GM21447 (cell line): ENCODE data around the gene CCDC91.

Experiments used
- ATAC-seq: cut with Tn5 transposase; IDR thresholded peaks from one replicate; pipeline ENCODE4 v1.9.1; 2021; ENCODE audit not compliant: unreplicated experiment

CCDC91 gene

DNA sequence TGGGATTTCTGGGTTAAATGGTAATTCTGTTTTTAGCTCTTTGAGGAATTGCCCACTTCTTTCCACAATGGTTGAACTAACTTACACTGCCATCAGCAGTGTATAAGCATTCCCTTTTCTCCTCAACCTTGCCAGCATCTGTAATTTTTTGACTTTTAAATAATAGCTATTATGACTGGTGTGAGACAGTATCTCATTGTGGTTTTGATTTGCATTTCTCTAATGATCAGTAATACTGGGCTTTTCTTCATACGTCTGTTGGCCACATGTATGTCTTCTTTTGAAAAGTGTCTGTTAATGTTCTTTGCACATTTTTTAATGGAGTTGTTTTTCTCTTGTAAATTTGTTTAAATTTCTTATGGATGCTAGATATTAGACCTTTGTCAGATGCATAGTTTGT, 323.7 kb downstream of the CCDC91 start:
- no peak for ATAC-seq

DNA sequence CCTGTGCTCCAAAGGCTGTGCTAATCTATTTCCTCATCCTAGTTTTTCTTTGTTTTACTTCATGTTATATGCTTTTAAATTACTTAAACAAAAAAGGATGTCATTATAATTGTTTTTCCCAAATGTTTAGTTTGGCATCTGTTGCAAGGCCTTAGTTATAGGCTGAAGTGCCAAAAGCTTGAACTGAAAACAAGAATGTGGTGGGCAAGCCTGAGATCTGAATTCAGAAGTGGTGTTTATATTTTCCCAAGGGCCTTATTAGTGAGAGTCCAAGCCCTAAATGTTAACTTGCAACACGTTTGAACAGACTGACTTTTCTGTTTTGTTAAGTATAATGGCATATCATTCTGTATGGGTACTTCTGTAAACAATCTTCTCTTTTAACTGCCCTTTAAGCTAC, 326.8 kb downstream of the CCDC91 start:
- ATAC-seq = no peak

DNA sequence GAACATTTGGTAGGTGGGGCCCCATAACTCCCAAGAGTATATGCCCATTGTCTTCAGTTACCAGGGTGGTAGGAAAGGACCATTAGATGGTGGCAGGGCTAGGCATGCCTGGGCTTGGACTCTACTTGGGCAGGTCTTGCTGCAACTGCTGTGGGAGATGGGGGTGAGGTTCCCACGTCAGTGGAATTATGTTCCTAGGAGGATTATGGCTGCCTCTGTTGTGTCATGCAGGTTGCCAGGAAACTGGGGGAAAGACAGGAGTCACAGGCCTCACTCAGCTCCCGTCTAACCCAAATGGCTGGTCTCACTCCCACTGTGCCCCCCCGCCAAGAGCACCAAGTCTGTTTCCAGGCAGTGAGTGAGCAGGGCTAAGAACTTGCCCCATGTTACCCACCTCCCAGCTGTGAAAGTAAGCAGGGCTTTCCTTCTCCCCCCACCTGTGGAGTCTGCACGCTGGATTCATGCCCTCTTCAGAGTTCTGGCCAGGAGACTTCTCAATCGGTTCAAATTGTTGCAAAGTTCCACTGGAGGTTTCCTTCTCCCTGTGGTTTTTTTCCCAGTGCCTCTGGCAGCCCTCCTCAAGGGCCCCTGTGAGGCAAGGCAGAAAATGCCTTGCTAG, 337.5 kb downstream of the CCDC91 start:
- no peak for ATAC-seq

DNA sequence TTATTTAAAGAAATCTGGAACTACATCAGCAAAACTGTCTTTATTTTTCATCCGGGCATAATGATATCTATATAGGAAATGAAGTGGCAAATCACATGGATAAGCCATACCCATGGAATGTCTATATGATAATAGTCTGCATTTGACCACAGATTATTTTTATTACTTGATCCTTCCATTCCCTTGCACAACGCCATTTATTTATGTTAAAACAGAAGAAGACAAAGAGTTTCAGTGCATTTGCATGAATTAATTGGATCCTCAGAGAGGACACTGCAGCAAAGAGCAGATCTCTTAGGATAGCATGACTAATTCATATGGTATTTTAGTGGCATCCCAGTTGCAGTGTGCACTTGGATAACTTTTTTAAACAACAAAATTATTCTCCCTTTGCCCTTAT, 345.0 kb downstream of the CCDC91 start:
- no peak for ATAC-seq

DNA sequence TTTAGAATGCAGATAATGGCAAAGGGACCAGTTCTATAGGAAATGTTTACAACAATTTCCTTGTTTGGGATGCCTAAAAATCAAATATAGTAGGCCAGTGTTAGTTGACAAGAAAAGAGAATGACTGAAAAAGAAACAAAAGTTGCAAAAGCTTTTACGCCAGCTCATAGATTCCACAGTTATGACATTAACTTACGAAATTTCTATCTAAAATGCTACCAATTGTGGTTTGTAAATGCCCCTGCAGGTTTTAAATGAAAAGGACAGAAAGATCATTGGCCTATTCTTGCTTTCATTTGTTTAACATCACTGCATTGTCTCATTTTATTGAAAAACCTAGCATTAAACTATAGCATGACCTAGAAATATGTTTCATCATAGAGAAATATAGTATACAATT, 345.8 kb downstream of the CCDC91 start:
- no peak for ATAC-seq

DNA sequence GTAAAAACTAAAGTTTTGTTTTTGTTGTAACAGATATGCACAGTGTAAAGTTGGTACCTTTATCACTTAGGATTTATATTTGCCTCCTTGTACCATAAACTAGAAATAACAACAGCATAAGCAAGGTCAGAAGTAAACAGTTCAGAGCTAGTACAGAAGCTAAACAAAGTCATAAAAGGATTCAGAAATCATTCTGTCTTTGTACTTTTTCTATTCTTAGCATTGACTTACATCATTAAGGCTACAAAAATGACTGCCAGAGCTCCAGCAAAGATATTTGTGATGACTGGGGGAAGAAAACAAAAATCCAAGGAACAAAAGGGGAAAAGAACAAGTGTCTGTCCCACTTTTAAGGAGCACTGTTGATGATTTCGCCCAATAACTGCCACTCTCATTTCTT, 347.2 kb downstream of the CCDC91 start:
- no peak for ATAC-seq

DNA sequence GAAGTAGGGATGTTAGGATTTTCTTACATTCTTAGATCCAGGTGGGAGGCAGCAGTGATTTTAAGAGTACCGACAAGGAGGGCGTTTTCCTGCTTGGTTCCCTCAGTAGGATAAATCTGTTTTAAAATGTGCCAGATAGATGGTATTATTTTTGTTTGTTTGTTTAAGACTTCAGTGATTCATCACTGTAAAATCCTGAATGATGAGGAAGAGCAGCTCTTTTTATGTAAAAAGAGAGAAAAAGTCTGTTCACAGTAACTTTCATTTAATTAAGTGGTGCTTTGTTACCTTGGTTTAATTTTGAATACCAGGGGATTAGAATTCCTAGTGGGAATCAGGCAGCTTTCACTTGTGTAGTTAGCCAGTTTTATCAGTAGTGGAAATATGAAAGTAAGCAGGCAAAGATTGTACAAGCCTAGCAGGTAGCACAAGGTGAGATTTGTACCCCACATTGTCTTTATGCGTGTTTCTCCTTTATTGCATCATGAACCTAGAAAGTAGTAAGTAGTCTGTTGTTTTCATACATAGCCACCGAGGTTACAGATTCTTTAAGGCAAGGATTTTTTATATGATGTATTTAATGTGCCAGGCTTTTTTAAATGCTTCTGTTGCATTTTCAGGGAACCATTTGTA, 349.6 kb downstream of the CCDC91 start:
- no peak for ATAC-seq

DNA sequence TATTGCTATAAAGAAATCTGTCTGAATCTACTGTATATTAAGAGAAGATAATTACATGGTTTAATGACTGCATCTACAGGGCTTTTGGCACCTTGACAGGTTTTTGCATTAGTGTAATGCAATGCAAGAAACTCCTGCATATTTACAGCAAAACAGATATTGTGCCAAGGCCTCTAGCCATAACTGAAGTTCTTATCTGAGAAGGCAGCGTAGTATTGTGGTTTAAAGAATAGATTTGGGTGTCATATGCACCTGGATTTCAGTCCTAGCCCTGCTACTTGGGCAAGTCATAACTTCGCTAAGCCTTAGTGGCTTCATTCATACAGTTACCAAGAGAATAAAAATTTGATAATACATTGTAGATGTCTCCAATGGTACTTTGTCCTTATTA, 350.1 kb downstream of the CCDC91 start:
- ATAC-seq = no peak

DNA sequence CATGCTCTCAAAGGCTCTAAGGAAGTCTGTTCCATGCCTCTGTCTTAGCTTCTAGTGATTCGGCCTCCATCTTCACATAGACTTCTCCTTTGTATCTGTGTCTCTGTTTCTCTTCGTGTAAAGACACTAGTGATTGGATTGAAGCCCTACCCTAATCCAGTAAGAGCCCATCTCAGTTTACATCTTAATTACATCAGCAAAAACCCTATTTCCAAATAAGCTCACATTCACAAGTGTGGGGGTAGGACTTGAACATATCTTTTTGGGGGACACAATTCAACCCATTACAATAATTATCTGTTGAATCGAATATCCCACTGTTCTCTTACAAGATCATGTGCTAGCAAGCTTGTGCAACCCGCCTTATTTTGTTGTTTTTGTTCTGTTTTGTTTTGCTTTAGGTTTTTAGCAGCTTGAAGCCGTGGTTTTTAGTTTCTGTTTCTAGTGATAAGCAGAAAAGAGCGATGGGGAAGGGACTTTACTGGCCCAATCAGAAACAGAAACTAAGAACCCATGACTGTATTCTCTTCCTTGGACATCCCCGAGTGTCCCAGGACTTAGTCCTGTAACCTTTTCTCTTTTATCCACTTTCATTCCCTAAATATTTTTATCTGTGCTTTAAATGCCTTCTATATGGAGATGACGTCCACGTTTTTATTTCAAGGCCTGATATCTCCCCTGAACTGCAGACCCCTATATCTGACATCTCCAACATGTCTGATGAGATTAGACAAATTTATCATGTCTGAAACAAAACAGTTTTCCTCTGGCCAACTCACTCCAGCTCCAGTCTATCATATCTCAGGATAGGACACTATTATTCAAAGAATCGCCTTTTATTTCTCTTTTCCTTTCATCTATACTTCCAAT, 353.0 kb downstream of the CCDC91 start:
- ATAC-seq = peak; percentile 84

DNA sequence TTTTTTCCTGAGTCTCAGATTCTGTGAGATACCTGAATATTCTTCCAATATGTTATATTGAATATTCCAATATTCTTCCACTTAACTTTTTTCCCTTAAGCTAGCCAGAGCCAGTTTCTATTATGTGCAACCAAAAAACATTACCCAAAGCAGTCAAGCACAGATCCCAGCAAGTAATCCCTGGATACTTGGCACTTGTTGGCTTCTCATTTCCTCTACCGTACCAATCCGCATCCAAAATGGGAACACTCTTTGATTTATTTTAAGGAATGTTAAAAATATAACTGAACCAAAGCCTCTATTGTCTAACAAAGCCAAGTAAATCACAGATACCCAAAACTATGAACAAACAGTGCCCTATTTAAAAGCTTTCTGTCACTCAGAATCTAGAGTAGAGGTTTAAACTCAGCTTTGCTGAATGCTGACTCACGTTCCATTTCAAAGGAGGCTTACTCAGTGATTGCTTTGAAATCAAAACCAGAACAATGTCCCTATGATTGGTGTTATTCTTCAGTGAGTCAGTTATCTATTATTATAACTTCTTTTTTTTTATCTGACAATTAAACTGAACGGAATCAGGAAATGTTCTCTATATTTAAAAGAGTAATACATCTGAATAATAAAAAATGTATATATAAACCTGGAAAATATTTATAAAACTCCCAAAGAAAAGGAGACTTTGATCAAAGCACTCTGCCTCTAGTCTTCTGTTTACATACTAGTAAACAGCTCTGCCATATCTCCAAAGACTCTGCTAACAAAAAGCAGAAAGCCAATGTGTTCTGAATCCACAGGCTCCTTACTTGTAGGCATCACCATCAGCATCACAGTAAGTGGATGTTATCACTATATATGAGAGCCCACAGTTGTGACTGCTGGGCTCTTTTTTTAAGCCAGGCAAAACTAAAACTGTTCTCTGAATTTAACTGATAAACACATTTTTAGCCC, 360.8 kb downstream of the CCDC91 start:
- ATAC-seq = no peak

DNA sequence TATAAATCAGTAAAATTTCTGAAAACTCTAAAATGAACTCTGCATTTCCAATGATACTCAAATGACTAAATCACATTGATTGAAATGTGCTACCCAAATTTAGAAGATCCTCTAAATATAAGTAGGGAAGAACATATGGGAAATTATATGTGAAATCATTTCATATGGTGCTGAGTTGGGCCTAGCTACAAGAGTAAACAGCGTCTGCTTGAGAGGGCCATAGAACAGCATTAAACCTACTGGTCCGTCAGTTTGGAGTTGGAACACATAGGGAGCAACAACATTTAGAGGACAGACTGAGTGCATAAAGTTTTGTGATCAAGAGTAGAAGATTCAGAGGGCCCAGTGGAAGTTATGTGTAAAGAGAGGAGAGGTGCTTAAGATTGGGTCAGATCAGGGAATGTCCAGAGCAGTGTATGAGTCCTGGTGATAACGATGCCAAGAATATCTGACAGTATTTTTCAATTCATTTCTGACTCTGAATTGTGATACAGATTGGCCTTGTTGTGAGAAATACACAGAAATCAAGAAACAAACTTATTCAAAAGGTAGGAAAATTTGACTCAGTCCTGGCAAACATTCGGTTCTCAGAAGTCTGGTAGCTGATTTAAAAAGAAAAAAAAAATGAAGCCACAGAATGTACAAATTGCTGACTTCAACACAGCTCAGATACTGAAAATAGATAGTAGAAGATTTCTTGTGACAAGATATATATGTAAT, 362.2 kb downstream of the CCDC91 start:
- no peak for ATAC-seq

DNA sequence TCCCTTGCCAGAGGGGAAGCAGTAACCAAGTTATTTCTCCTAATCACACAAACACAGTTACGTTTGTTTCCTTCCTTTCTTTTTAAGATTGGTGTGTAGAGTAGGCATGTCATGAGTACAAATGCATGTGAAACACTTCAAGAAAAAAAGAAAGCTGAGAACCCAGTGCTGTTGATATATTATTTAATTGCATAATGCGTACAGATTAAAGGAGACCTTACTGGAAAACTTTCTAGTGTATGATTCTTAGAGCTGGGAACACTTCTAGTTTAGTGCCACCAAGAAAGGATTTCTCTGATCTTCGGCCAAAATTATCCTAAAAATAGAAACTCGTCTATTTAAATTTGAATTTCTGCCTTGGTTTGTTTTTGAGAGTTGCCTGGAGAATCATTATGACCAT, 365.5 kb downstream of the CCDC91 start:
- ATAC-seq = no peak

DNA sequence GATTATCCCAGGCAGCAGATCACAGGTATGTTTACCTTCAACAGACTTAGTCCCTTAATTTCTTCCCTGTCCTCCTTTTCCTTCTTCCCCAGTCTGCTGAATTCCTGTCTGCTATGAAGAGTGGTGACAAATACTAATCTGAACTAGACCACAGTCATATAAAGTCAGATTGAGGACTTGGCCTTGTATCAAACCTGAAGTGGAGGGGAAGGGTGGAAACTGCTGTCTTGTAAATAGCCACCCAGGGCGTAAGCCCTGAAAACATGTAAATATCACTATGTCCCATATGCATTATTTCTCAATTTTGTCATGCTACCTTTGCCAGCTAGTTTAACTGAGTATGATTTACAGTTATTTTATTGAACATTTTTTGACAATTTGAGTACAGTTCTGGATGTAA, 368.0 kb downstream of the CCDC91 start:
- no peak for ATAC-seq

DNA sequence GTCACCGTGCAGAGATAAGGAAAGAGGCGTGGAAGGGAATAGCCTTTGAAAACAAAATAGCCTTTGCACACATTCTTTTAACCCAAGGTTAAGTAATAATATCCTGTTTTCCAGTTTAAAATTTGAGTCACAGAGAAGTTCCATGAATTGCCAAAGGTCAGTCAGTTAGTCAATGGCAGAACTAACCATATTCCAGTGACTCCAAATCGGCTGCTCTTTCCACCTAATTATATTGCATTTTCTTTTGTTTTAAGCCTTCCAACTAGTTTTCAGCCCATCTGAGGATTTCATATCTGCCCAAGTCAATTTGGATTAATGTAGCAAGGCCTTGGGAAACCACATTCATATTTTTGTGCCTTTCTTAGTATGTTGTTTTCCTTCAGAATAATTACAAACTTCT, 373.0 kb downstream of the CCDC91 start:
- ATAC-seq = no peak

DNA sequence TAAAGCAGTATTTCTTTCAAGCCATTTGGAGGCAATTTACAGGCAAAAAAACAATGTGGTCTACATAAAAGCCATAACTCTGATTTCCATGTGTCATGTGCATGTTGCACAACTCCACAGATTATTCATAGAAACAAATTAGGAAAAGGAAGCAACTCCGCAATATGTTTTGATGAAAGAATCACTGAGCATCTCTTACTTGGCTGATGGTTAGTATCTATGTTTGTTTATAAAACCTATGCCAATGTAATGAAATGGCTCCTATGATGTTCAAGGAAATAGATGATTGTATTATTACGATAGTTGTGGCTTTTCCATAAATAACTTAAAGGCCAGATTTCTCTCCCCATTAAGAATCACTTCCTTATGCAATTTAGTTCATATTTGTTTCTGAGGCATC, 373.7 kb downstream of the CCDC91 start:
- no peak for ATAC-seq

DNA sequence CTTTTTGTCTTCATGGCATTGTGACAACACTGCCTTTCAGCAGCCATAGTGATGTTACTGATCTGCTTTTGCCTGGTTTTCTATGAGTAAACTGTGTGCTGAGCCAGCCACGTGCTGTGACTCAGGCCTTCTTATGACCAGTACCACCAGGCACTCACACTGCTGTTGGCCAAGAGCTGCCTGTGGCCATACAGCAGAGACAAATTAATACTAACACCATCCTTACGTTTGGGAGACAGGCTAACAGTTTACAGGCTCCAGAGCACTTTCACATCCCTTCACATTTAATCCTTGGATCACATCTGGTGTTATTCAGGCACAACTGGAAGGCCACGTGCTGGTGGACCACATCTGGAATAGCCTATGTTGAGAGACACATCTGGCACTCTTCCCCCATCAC, 377.9 kb downstream of the CCDC91 start:
- no peak for ATAC-seq

DNA sequence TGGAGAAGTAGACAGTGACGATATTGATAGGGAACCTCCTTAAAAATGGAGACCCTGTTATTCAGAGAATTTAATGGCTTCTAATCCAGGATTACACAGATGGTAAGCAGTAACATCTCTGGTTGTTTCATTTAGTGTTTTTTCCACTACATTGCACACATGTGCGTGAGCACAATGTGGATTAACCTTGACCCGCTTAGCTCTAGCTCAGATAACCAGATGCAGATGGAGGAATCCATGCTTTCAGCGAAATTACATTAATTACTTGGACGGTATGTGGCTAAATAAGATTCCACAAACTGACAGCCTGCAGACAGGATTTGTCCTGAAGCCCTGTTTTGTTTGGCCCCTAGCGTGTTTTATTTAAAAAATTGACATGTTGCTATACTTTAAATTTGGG, 378.4 kb downstream of the CCDC91 start:
- ATAC-seq = no peak

DNA sequence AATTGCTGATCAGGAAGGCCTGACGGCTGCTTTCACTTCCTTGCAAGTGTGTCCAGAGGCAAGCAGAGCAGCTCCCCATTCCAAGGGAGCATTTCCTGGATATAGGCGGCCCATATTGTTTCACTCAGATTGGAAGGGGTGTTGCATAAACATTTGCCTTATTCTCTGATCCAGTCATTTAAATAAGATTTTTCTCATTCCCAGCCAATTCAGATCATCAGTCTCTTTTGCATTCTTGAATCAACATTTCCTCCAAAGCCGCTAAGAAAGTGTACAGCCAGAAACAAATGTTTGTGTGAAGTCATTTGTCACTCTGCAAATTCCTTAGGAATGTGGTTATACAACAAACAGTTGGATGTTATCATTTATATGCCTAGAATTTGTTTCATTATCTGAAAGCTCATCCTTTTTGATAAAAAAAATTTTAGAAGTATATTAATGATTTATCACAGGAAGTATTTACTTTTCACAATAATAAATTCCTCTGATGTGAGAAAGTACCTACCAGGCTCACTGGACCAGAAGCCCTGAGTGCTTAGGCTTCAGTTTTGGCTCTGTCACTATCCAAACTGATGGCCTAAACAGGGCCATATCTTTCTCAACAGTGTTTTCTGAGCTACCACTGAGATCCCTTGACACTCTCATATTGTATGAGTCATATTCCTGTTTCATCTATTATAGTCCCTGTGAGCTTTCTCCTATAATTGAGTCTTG, 379.6 kb downstream of the CCDC91 start:
- ATAC-seq = no peak

DNA sequence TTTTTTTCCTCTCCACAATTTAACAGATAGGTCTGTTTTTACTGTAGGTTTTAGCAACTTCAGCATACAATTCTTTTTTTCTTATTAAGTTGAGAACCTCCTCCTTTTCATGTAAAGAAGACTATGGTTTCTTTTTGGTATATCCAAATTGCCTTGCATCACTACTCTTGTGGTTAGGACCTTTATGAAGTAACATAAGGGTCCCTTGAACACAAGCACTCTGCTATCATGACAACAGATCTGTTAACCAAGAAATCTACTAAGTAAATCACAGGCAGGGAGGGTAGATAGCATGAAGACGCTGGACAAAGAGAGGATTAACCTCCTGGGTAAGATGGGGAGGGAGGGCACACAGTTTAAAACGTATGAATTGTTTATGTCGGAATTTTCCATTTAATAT, 380.6 kb downstream of the CCDC91 start:
- ATAC-seq = no peak
